GM23338 (cell line): Measurements from ENCODE around the gene SURF4. TPM values are rescaled to one million over a fixed set of nuclear protein-coding genes. Genes with fewer than 3 reads are reported as not detected.

Experiments
- ATAC-seq: fragments of 200-7000 bp; cut with Tn5 transposase; 3 replicates; pipeline ENCODE4 v1.9.1; 2020
- DNase-seq: peaks from one replicate; pipeline ENCODE4 v3.0.0-alpha.2; 2015; ENCODE audit warnings: low spot score
- H2AFZ ChIP-seq: fragments of 200-600 bp; sonication (generic); 2 replicates; pipeline ENCODE4 v1.8.0; 2016; ENCODE audit warnings: antibody characterized with exemption, mild to moderate bottlenecking, moderate library complexity
- H3F3A ChIP-seq: fragments of 200-600 bp; sonication (generic); replicated peaks from 2 replicates; pipeline ENCODE4 v1.8.0; 2017; ENCODE audit warnings: antibody characterized with exemption, mixed run types, low read depth
- H3K27ac ChIP-seq: fragments of 200-600 bp; sonication (generic); 2 replicates; pipeline ENCODE4 v1.6.1; 2016; ENCODE audit warnings: low read depth
- H3K27me3 ChIP-seq: fragments of 200-600 bp; sonication (generic); 2 replicates; pipeline ENCODE4 v1.8.0; 2016; ENCODE audit warnings: mild to moderate bottlenecking, mixed run types, moderate library complexity; ENCODE audit not compliant: insufficient read depth
- H3K36me3 ChIP-seq: fragments of 200-600 bp; sonication (generic); 2 replicates; pipeline ENCODE4 v1.8.0; 2016; ENCODE audit warnings: mild to moderate bottlenecking; ENCODE audit not compliant: insufficient read depth
- H3K4me1 ChIP-seq: fragments of 200-600 bp; sonication (generic); 2 replicates; pipeline ENCODE4 v1.8.0; 2016; ENCODE audit warnings: mild to moderate bottlenecking, moderate library complexity; ENCODE audit not compliant: insufficient read depth
- H3K4me2 ChIP-seq: fragments of 200-600 bp; sonication (generic); 2 replicates; pipeline ENCODE4 v1.7.1; 2017; ENCODE audit warnings: mixed run types
- H3K4me3 ChIP-seq: fragments of 200-600 bp; sonication (generic); 2 replicates; pipeline ENCODE4 v1.6.1; 2016; ENCODE audit warnings: mixed run types
- H3K79me2 ChIP-seq: fragments of 200-600 bp; sonication (generic); replicated peaks from 2 replicates; pipeline ENCODE4 v1.8.0; 2017; ENCODE audit warnings: mild to moderate bottlenecking; ENCODE audit not compliant: insufficient read depth
- H3K9me2 ChIP-seq: fragments of 200-600 bp; sonication (generic); 2 replicates; pipeline ENCODE4 v1.8.0; 2017; ENCODE audit not compliant: insufficient read depth
- H4K20me1 ChIP-seq: fragments of 200-600 bp; sonication (generic); replicated peaks from 2 replicates; pipeline ENCODE4 v1.8.0; 2017; ENCODE audit warnings: mild to moderate bottlenecking; ENCODE audit not compliant: insufficient read depth
- H3K27ac Mint-ChIP-seq: 2 replicates; pipeline ENCODE4 v1.8.0; 2020; ENCODE audit warnings: inconsistent platforms, mild to moderate bottlenecking, moderate library complexity, mixed read lengths
- H3K27me3 Mint-ChIP-seq: 3 replicates; pipeline ENCODE4 v1.8.0; 2022; ENCODE audit warnings: low read depth, mild to moderate bottlenecking, moderate library complexity, mixed read lengths, inconsistent platforms; ENCODE audit not compliant: insufficient read depth, poor library complexity
- H3K36me3 Mint-ChIP-seq: 3 replicates; pipeline ENCODE4 v1.8.0; 2021; ENCODE audit warnings: low read depth, mild to moderate bottlenecking, inconsistent platforms, moderate library complexity, mixed read lengths
- H3K4me1 Mint-ChIP-seq: 3 replicates; pipeline ENCODE4 v1.8.0; 2020; ENCODE audit warnings: mild to moderate bottlenecking, inconsistent platforms, mixed read lengths
- H3K4me3 Mint-ChIP-seq: 3 replicates; pipeline ENCODE4 v1.8.0; 2021; ENCODE audit warnings: moderate library complexity, mild to moderate bottlenecking, inconsistent platforms, mixed read lengths
- H3K9me3 Mint-ChIP-seq: 3 replicates; pipeline ENCODE4 v1.8.0; 2020; ENCODE audit warnings: moderate library complexity, mild to moderate bottlenecking, inconsistent platforms, mixed read lengths
- CREB1 ChIP-seq: fragments of 250-450 bp; sonication (Bioruptor Pico); IDR thresholded peaks from 2 replicates; pipeline ENCODE4 v1.5.0; 2020; ENCODE audit warnings: low read depth, mild to moderate bottlenecking, moderate library complexity
- EZH2 ChIP-seq: fragments of 200-600 bp; sonication (generic); IDR thresholded peaks from one replicate; pipeline ENCODE4 v1.8.0; 2017; ENCODE audit warnings: antibody characterized with exemption, mild to moderate bottlenecking, low read depth; ENCODE audit not compliant: unreplicated experiment
- EZH2phosphoT487 ChIP-seq: fragments of 200-600 bp; sonication (generic); IDR thresholded peaks from one replicate; pipeline ENCODE4 v1.8.1; 2018; ENCODE audit warnings: antibody characterized with exemption; ENCODE audit not compliant: unreplicated experiment
- JUNB ChIP-seq: IDR thresholded peaks from one replicate; pipeline ENCODE4 v1.6.1; 2016; ENCODE audit warnings: antibody characterized with exemption; ENCODE audit not compliant: unreplicated experiment
- NANOG ChIP-seq: IDR thresholded peaks from 2 replicates; pipeline ENCODE4 v1.6.1; 2016; ENCODE audit warnings: antibody characterized with exemption, borderline replicate concordance
- POLR2AphosphoS5 ChIP-seq: IDR thresholded peaks from 2 replicates; pipeline ENCODE4 v1.6.1; 2016; ENCODE audit warnings: antibody characterized with exemption, low read depth
- STAT1 ChIP-seq: IDR thresholded peaks from one replicate; pipeline ENCODE4 v1.6.1; 2016; ENCODE audit warnings: antibody characterized with exemption; ENCODE audit not compliant: unreplicated experiment
- ZNF114 ChIP-seq: fragments of 250-450 bp; sonication (Bioruptor Pico); IDR thresholded peaks from 2 replicates; pipeline ENCODE4 v1.5.0; 2020; ENCODE audit warnings: mild to moderate bottlenecking, moderate library complexity
- ZNF331 ChIP-seq: fragments of 250-450 bp; sonication (Bioruptor Pico); IDR thresholded peaks from 2 replicates; pipeline ENCODE4 v1.5.0; 2020; ENCODE audit warnings: low read depth, mild to moderate bottlenecking, moderate library complexity
- polyA plus RNA-seq: library from polyadenylated mRNA; unstranded; fragments of >200 nt; fragmentation: Nextera tagmentation; extraction: Ambion mirVana; gene quantifications from 2 replicates; pipeline ENCODE4 v1.2.1, GENCODE V29; 2016
- total RNA-seq: library from RNA; depleted of rRNA; stranded (reverse); fragments of >200 nt; shearing (Covaris generic); gene quantifications from 2 replicates; pipeline ENCODE4 v1.2.3, GENCODE V29; 2014
- TF ChIP-seq, protein P1 (sequence below), 2 experiments: fragments of 200-600 bp in 1 of 2; sonication (generic) in 1 of 2; conservative IDR thresholded peaks; 2 replicates each; pipeline versions ENCODE4 v1.5.1 to v1.6.1; 2016 to 2017; ENCODE audit warnings: antibody characterized with exemption in 2 of 2, low read depth in 2 of 2, mild to moderate bottlenecking in 2 of 2, moderate library complexity in 1 of 2
- TF ChIP-seq, protein P2 (sequence below): IDR thresholded peaks from one replicate; pipeline ENCODE4 v1.6.1; 2018; ENCODE audit warnings: antibody characterized with exemption; ENCODE audit not compliant: unreplicated experiment
- TF ChIP-seq, protein P3 (sequence below): fragments of 250-450 bp; sonication (Bioruptor Pico); IDR thresholded peaks from 2 replicates; pipeline ENCODE4 v1.5.0; 2020; ENCODE audit warnings: mild to moderate bottlenecking, moderate library complexity
- TF ChIP-seq, protein P4 (sequence below): IDR thresholded peaks from 2 replicates; pipeline ENCODE4 v1.6.1; 2016; ENCODE audit warnings: antibody characterized with exemption

Gene SURF4
- total and polyA plus RNA-seq, 2 experiments from 2014 or later: 66.3 to 242 TPM

- H3K27ac Mint-ChIP-seq: no peak overlapping the region
- H3K4me3 Mint-ChIP-seq: no peak overlapping the region
- peaks cover 2% of the 10 kb centered on the region; the same call in 1 of the 2 replicates for H3K27me3 ChIP-seq
- no peaks in the 10 kb centered on the region for H3K4me1 ChIP-seq
- no peak for TF ChIP-seq ZNF331 (CRISPR knock-in tag)
- no peak for TF ChIP-seq EZH2
- TF ChIP-seq, protein P1, sequence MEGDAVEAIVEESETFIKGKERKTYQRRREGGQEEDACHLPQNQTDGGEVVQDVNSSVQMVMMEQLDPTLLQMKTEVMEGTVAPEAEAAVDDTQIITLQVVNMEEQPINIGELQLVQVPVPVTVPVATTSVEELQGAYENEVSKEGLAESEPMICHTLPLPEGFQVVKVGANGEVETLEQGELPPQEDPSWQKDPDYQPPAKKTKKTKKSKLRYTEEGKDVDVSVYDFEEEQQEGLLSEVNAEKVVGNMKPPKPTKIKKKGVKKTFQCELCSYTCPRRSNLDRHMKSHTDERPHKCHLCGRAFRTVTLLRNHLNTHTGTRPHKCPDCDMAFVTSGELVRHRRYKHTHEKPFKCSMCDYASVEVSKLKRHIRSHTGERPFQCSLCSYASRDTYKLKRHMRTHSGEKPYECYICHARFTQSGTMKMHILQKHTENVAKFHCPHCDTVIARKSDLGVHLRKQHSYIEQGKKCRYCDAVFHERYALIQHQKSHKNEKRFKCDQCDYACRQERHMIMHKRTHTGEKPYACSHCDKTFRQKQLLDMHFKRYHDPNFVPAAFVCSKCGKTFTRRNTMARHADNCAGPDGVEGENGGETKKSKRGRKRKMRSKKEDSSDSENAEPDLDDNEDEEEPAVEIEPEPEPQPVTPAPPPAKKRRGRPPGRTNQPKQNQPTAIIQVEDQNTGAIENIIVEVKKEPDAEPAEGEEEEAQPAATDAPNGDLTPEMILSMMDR (conservative IDR thresholded peaks at IDR 0.05; ENCODE audit: low read depth in 2 of 2): no peak
- no peak for TF ChIP-seq NANOG
- TF ChIP-seq ZNF114: no peak
- no peak for TF ChIP-seq EZH2phosphoT487
- TF ChIP-seq, protein P2, sequence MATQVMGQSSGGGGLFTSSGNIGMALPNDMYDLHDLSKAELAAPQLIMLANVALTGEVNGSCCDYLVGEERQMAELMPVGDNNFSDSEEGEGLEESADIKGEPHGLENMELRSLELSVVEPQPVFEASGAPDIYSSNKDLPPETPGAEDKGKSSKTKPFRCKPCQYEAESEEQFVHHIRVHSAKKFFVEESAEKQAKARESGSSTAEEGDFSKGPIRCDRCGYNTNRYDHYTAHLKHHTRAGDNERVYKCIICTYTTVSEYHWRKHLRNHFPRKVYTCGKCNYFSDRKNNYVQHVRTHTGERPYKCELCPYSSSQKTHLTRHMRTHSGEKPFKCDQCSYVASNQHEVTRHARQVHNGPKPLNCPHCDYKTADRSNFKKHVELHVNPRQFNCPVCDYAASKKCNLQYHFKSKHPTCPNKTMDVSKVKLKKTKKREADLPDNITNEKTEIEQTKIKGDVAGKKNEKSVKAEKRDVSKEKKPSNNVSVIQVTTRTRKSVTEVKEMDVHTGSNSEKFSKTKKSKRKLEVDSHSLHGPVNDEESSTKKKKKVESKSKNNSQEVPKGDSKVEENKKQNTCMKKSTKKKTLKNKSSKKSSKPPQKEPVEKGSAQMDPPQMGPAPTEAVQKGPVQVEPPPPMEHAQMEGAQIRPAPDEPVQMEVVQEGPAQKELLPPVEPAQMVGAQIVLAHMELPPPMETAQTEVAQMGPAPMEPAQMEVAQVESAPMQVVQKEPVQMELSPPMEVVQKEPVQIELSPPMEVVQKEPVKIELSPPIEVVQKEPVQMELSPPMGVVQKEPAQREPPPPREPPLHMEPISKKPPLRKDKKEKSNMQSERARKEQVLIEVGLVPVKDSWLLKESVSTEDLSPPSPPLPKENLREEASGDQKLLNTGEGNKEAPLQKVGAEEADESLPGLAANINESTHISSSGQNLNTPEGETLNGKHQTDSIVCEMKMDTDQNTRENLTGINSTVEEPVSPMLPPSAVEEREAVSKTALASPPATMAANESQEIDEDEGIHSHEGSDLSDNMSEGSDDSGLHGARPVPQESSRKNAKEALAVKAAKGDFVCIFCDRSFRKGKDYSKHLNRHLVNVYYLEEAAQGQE: no peak
- TF ChIP-seq, protein P3, sequence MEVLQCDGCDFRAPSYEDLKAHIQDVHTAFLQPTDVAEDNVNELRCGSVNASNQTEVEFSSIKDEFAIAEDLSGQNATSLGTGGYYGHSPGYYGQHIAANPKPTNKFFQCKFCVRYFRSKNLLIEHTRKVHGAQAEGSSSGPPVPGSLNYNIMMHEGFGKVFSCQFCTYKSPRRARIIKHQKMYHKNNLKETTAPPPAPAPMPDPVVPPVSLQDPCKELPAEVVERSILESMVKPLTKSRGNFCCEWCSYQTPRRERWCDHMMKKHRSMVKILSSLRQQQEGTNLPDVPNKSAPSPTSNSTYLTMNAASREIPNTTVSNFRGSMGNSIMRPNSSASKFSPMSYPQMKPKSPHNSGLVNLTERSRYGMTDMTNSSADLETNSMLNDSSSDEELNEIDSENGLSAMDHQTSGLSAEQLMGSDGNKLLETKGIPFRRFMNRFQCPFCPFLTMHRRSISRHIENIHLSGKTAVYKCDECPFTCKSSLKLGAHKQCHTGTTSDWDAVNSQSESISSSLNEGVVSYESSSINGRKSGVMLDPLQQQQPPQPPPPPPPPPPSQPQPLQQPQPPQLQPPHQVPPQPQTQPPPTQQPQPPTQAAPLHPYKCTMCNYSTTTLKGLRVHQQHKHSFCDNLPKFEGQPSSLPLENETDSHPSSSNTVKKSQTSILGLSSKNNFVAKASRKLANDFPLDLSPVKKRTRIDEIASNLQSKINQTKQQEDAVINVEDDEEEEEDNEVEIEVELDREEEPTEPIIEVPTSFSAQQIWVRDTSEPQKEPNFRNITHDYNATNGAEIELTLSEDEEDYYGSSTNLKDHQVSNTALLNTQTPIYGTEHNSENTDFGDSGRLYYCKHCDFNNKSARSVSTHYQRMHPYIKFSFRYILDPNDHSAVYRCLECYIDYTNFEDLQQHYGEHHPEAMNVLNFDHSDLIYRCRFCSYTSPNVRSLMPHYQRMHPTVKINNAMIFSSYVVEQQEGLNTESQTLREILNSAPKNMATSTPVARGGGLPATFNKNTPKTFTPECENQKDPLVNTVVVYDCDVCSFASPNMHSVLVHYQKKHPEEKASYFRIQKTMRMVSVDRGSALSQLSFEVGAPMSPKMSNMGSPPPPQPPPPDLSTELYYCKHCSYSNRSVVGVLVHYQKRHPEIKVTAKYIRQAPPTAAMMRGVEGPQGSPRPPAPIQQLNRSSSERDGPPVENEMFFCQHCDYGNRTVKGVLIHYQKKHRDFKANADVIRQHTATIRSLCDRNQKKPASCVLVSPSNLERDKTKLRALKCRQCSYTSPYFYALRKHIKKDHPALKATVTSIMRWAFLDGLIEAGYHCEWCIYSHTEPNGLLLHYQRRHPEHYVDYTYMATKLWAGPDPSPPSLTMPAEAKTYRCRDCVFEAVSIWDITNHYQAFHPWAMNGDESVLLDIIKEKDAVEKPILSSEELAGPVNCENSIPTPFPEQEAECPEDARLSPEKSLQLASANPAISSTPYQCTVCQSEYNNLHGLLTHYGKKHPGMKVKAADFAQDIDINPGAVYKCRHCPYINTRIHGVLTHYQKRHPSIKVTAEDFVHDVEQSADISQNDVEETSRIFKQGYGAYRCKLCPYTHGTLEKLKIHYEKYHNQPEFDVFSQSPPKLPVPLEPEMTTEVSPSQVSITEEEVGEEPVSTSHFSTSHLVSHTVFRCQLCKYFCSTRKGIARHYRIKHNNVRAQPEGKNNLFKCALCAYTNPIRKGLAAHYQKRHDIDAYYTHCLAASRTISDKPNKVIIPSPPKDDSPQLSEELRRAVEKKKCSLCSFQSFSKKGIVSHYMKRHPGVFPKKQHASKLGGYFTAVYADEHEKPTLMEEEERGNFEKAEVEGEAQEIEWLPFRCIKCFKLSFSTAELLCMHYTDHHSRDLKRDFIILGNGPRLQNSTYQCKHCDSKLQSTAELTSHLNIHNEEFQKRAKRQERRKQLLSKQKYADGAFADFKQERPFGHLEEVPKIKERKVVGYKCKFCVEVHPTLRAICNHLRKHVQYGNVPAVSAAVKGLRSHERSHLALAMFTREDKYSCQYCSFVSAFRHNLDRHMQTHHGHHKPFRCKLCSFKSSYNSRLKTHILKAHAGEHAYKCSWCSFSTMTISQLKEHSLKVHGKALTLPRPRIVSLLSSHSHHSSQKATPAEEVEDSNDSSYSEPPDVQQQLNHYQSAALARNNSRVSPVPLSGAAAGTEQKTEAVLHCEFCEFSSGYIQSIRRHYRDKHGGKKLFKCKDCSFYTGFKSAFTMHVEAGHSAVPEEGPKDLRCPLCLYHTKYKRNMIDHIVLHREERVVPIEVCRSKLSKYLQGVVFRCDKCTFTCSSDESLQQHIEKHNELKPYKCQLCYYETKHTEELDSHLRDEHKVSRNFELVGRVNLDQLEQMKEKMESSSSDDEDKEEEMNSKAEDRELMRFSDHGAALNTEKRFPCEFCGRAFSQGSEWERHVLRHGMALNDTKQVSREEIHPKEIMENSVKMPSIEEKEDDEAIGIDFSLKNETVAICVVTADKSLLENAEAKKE (CRISPR knock-in tag): no peak
- TF ChIP-seq CREB1 (CRISPR knock-in tag): no peak
- TF ChIP-seq JUNB: no peak
- no peak for TF ChIP-seq STAT1
- TF ChIP-seq, protein P4, sequence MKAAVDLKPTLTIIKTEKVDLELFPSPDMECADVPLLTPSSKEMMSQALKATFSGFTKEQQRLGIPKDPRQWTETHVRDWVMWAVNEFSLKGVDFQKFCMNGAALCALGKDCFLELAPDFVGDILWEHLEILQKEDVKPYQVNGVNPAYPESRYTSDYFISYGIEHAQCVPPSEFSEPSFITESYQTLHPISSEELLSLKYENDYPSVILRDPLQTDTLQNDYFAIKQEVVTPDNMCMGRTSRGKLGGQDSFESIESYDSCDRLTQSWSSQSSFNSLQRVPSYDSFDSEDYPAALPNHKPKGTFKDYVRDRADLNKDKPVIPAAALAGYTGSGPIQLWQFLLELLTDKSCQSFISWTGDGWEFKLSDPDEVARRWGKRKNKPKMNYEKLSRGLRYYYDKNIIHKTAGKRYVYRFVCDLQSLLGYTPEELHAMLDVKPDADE: no peak
- TF ChIP-seq POLR2AphosphoS5: no peak
- no peak overlapping the region for H2AFZ ChIP-seq
- H3F3A ChIP-seq: no peaks in the 10 kb centered on the region
- no peaks in the 10 kb centered on the region for H3K36me3 ChIP-seq
- no peak overlapping the region for H3K4me3 ChIP-seq
- H3K27ac ChIP-seq: no peak overlapping the region
- H3K36me3 Mint-ChIP-seq: no peaks in the 10 kb centered on the region
- H3K9me2 ChIP-seq: peaks cover 11% of the 10 kb centered on the region; the same call in 1 of the 2 replicates
- H3K27me3 Mint-ChIP-seq: peaks cover 9% of the 10 kb centered on the region
- H3K4me2 ChIP-seq: no peak overlapping the region
- DNase-seq (no peak), ATAC-seq (no peak)
- H3K79me2 ChIP-seq: no peaks in the 10 kb centered on the region
- no peaks in the 10 kb centered on the region; the same call in 1 of the 2 replicates for H4K20me1 ChIP-seq
- peaks cover 6% of the 10 kb centered on the region; the same call in 2 of the 3 replicates for H3K9me3 Mint-ChIP-seq
- H3K4me1 Mint-ChIP-seq: no peaks in the 10 kb centered on the region
Measured at GRCh38 chr9:133382507-133383141, 6.8 kb upstream of the SURF4 start.
